Measurements from ENCODE around the gene ERCC6L2.

The ERCC6L2 gene

DNA sequence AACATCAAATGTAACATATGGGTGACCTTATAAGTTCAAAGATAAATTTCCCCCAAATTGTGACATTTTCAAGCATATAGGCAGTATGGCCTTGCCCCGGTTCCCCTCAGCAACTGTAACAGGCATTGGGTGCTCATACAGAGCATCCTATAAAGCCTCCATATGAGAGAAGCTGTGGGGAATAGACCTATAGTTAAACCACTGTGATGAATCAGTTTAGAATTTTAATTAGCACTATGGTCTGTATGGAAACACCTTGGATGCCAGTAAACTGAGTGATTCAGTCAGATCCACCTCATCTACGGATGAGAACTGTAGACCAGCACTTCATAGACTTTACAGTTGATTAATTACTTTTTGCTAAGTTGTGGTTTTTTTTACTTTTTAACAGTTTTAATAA is 79.4 kb downstream of the ERCC6L2 start:
- TF ChIP-seq TAF1 (IDR thresholded peaks at IDR 0.05; ENCODE audit: borderline replicate concordance, low read depth, low read length) (no peak), POLR2AphosphoS5 (IDR thresholded peaks at IDR 0.05; ENCODE audit: low read depth, low read length) (no peak), POLR2A (IDR thresholded peaks at IDR 0.05; ENCODE audit: low read depth, low read length) (no peak)
- DNase-seq (ENCODE audit: insufficient read length): no peak
- FAIRE-seq: no peak

DNA sequence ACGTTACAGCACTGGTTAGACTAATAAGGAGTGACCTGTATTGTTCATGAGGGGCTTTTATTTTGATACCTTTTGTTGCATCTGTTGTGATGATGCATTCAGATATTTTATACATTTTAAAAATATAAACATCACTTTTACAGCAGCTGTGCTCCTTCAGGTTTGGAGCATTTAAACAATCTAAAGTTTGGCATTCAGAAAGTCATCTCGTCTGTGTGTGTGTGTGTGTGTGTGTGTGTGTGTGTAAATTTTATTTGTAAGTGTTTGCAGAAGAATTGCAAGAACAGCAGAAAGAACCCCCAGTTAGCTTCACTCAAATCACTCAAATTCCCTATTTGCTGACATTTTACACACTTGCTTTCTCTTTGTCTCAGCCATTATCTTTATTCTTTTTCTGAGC is 87.4 kb downstream of the ERCC6L2 start:
- DNase-seq (ENCODE audit: insufficient read length) (no peak), FAIRE-seq (no peak)
- TF ChIP-seq POLR2AphosphoS5 (IDR thresholded peaks at IDR 0.05; ENCODE audit: low read depth, low read length): no peak
- no peak for TF ChIP-seq POLR2A (IDR thresholded peaks at IDR 0.05; ENCODE audit: low read depth, low read length)
- TF ChIP-seq TAF1 (IDR thresholded peaks at IDR 0.05; ENCODE audit: borderline replicate concordance, low read depth, low read length): no peak

DNA sequence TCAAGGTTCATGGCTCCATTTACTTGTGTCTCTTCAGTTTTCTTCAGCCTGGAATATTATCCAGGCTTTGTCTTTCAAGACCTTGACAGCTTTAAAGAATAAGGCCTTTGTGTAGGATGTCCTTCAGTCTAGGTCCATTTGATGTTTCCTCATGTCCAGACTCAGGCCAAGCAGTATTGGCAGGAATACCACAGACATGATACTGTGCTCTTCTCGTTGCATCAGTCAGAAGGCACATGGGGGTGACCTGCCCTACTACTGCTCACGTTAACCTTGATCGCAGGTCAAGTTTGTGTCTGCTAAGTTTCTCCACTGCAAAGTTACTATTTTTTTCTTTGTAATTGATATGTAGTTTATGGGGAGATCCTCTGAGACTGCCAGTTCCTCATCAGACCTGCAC is 88.2 kb downstream of the ERCC6L2 start:
- no peak for DNase-seq (ENCODE audit: insufficient read length)
- no peak for FAIRE-seq
- no peak for TF ChIP-seq TAF1 (IDR thresholded peaks at IDR 0.05; ENCODE audit: borderline replicate concordance, low read depth, low read length)
- TF ChIP-seq POLR2AphosphoS5 (IDR thresholded peaks at IDR 0.05; ENCODE audit: low read depth, low read length): no peak
- no peak for TF ChIP-seq POLR2A (IDR thresholded peaks at IDR 0.05; ENCODE audit: low read depth, low read length)

DNA sequence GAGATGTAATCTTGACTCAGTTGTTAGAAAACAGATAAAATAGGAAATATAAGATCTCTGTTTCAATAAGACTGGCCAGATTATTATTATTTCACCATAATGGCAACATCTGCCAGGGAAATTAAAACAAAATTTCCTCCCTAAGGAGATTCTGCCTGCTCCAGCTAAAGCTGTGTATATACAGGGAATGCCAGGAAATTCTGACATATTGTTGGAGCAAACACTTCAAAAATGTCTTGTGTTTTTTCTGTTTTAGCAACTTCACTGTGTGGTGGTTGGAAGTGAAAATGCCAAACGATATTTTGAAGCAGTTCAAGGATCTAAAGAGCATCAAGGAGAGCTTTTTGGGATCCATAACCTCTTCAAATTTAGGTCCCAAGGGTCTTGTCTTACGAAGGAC is 90.8 kb downstream of the ERCC6L2 start:
- no peak for FAIRE-seq

DNA sequence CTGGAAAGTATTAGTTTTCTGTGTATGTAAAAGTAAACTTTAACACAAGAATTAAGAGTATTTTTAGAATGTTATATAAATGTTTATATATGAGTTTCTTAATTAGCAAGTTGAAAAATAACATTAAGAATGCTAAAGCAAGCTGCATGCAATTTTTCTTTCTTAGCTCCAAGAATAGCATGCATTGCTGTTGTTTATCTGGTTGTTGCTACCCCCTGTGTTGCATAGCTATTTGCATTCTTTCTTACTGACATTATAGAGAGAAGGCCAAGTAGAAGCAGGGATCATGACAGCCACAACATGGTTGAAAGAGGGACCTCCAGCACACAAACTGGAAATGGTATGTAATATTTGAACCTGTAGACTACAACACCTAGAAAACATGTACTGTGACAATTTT is 94.8 kb downstream of the ERCC6L2 start:
- DNase-seq (ENCODE audit: insufficient read length) (no peak), FAIRE-seq (no peak)
- TF ChIP-seq POLR2A (IDR thresholded peaks at IDR 0.05; ENCODE audit: low read depth, low read length): no peak
- no peak for TF ChIP-seq POLR2AphosphoS5 (IDR thresholded peaks at IDR 0.05; ENCODE audit: low read depth, low read length)
- no peak for TF ChIP-seq TAF1 (IDR thresholded peaks at IDR 0.05; ENCODE audit: borderline replicate concordance, low read depth, low read length)

More for the DNA sequence above, 90.8 kb downstream of the ERCC6L2 start:
- TF ChIP-seq TAF1 (IDR thresholded peaks at IDR 0.05; ENCODE audit: borderline replicate concordance, low read depth, low read length): no peak
- no peak for TF ChIP-seq POLR2A (IDR thresholded peaks at IDR 0.05; ENCODE audit: low read depth, low read length)
- no peak for TF ChIP-seq POLR2AphosphoS5 (IDR thresholded peaks at IDR 0.05; ENCODE audit: low read depth, low read length)
- no peak for DNase-seq (ENCODE audit: insufficient read length)

DNA sequence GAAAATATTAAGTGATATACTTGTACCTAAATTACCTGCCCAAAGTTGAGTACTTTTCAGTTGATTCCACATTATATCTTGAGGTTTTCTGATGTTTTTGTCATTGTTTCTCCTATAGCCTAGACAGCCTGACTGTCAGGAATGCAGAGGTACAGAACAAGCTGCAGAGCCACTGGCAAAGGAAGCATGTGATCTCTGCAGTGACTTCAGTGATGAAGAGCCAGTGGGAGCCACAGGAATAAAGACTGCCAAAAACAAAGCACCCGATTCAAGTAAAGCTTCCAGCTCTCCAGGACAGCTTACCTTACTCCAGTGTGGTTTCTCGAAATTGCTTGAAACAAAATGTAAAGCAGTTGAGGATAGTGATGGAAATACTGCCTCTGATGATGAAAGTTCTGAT is 96.3 kb downstream of the ERCC6L2 start:
- TF ChIP-seq POLR2AphosphoS5 (IDR thresholded peaks at IDR 0.05; ENCODE audit: low read depth, low read length): no peak
- no peak for TF ChIP-seq TAF1 (IDR thresholded peaks at IDR 0.05; ENCODE audit: borderline replicate concordance, low read depth, low read length)
- TF ChIP-seq POLR2A (IDR thresholded peaks at IDR 0.05; ENCODE audit: low read depth, low read length): no peak
- no peak for FAIRE-seq
- no peak for DNase-seq (ENCODE audit: insufficient read length)

DNA sequence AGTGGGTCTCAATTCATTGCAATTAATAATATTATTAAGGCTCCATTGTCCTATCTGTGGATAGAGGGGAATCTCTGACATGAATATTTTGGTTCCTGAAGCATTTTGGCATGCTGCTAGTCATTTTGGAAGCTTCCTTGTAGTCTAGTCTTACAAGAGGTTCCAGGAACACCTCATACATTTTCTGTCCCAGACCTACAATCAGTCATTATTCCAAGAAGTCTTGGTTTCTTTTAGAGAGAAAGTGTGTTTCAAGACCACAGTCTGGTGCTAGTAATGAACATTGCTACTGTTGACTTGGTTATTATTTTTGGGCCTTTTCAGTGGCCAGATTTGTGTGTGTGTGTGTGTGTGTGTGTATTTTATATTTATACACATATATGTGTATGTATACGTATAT is 98.9 kb downstream of the ERCC6L2 start:
- no peak for DNase-seq (ENCODE audit: insufficient read length)
- FAIRE-seq: peak; percentile 9
- TF ChIP-seq POLR2A (IDR thresholded peaks at IDR 0.05; ENCODE audit: low read depth, low read length) (no peak), POLR2AphosphoS5 (IDR thresholded peaks at IDR 0.05; ENCODE audit: low read depth, low read length) (no peak), TAF1 (IDR thresholded peaks at IDR 0.05; ENCODE audit: borderline replicate concordance, low read depth, low read length) (no peak)

DNA sequence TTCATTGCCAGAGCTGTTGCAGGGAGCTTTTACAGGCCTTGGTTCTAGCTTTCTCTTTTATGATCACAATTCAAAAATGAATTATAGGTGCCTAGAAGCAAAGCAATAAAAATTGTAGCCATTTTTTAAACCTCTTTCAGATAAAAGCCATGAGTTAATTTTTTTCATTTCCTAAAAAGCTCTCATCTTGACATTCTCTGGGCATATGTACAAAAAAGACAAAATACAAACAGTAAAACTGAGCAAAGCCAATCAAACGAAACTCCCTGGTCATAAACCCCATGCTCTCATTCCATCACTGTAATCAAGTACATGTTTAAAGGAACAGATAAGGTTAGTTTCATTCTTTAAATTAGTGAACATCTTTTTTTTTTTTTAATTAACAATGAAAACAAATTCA is 101.9 kb downstream of the ERCC6L2 start:
- FAIRE-seq (no peak), DNase-seq (ENCODE audit: insufficient read length) (no peak)
- TF ChIP-seq TAF1 (IDR thresholded peaks at IDR 0.05; ENCODE audit: borderline replicate concordance, low read depth, low read length): no peak
- no peak for TF ChIP-seq POLR2AphosphoS5 (IDR thresholded peaks at IDR 0.05; ENCODE audit: low read depth, low read length)
- TF ChIP-seq POLR2A (IDR thresholded peaks at IDR 0.05; ENCODE audit: low read depth, low read length): no peak

DNA sequence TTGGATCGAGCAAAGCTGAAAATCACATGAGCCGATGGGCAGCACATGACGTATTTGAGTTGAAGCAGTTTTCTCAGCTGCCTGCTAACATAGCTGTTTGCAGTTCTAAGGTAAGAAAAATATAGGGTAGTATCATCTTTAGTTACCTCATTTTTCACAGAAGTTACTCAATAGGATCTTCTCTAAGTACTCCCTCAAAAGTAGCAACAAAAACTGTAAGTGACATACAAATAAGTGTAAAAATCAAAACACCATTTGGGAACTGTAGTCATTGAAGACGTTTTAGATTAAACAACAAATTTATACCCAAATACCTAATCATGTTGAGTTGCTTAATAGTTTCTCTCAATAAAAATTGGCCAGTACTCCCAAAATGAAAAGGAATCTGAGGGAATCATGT is 102.6 kb downstream of the ERCC6L2 start:
- FAIRE-seq: no peak

DNA sequence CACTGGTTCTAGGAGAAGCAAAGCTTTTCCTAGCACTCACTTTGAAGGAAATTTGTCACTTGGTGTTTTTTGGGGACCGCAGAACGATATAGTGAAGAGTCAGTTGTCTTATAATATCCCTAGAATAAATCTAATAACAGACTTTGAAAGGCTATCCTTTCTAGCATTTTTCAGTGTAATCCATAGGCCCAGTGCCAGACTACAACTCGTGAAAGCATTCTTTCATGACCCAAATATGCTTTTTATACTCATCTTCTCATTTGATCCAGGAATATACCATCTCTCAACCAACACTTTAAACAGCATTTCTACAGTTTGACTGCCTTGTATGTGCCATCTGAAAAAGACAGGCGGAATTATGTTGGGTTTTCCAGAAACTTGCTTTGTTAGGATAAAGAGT is 104.0 kb downstream of the ERCC6L2 start:
- FAIRE-seq: no peak
- TF ChIP-seq POLR2AphosphoS5 (IDR thresholded peaks at IDR 0.05; ENCODE audit: low read depth, low read length) (no peak), POLR2A (IDR thresholded peaks at IDR 0.05; ENCODE audit: low read depth, low read length) (no peak), TAF1 (IDR thresholded peaks at IDR 0.05; ENCODE audit: borderline replicate concordance, low read depth, low read length) (no peak)
- DNase-seq (ENCODE audit: insufficient read length): no peak

More for the DNA sequence above, 102.6 kb downstream of the ERCC6L2 start:
- TF ChIP-seq POLR2A (IDR thresholded peaks at IDR 0.05; ENCODE audit: low read depth, low read length) (no peak), POLR2AphosphoS5 (IDR thresholded peaks at IDR 0.05; ENCODE audit: low read depth, low read length) (no peak), TAF1 (IDR thresholded peaks at IDR 0.05; ENCODE audit: borderline replicate concordance, low read depth, low read length) (no peak)
- no peak for DNase-seq (ENCODE audit: insufficient read length)

DNA sequence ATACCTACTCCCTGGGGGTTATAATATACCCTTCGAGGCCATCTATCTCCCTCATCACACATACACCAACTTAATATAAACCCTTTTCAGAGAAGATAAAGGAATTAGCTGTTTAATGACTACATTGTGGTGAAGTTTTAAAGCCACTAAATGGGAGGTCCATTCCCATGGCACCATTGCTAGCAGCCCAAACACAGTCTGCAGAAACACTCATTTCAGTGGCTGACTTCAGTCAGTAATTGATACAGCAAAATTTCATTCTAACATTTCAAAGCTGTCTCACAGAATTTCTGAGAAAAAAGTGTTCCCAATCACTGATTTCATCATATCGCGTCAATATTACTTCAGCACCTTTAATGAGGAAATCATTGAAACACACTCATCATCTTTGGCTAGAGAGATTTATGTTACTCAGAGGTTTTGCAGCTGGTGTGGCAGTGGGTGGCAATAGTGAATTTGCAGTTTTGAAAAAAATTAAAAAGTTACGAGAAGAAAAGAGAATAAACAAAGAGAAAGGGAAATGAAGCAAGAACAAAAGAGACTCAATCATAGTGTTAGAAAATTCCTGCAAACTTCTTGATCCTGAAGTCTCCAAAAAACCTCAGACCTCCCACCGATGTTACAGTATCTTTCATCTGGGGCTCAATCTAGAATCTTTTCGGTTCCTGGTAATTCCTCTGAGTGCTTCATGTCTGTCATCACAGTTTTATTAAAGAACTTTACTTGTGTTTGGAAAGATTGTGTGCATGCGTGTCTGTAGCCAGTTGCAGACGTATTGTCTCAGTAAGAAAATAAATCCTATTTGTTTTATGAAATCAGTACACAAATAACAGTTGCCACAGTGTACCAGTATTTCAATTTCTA is 105.0 kb downstream of the ERCC6L2 start:
- TF ChIP-seq POLR2AphosphoS5 (IDR thresholded peaks at IDR 0.05; ENCODE audit: low read depth, low read length) (no peak), TAF1 (IDR thresholded peaks at IDR 0.05; ENCODE audit: borderline replicate concordance, low read depth, low read length) (no peak), POLR2A (IDR thresholded peaks at IDR 0.05; ENCODE audit: low read depth, low read length) (no peak)
- no peak for DNase-seq (ENCODE audit: insufficient read length)
- FAIRE-seq: no peak

DNA sequence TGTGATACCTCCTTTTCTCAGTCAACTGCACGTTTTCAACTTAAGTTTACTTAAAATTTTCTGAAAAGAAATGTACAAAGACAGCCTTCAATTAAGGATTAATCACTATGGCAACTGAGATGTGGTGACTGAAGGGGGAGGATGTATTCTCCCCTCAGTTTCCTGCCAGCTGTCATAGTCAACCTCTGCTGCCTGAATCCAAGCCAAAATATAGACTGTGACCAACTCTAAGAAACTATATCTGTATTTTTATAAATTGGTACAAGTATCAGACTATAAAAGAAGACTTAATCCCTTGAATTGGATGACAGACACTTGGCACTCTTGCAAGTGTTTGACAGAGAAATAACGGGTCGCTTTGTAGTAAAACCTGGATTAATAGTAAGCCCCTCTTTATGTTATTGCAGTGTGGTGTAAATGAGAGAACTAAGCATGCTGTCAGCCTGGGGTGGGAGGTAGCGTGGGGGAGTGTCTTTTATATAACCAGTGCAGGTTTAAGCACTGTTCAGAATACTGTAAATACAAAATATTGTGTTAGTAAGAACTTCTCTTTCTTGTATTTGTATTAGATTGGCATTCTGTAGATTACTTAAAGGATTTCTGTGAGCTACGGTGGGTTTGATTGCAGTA is 106.4 kb downstream of the ERCC6L2 start:
- TF ChIP-seq POLR2AphosphoS5 (IDR thresholded peaks at IDR 0.05; ENCODE audit: low read depth, low read length): no peak
- TF ChIP-seq TAF1 (IDR thresholded peaks at IDR 0.05; ENCODE audit: borderline replicate concordance, low read depth, low read length): no peak
- TF ChIP-seq POLR2A (IDR thresholded peaks at IDR 0.05; ENCODE audit: low read depth, low read length): no peak
- FAIRE-seq (no peak), DNase-seq (ENCODE audit: insufficient read length) (no peak)
